ENCODE results near the gene KCNH2. TPM values are rescaled to one million over a fixed set of nuclear protein-coding genes. Genes with fewer than 3 reads are reported as not detected.

The KCNH2 gene
- total and polyA plus RNA-seq, 2 of the 8 experiments (the other 6 are each of a cell fraction or from before 2014, with no cell fraction given) = 8.0 to 15.0 TPM

GRCh38 chr7:150965273-150965830 lies 12.8 kb downstream of the KCNH2 start:
- Histone ChIP-seq H4K91ac (replicated peaks; ENCODE audit: insufficient read length, low read length) (no peak overlapping the region), H3K27ac (ENCODE audit: low read depth, low read length) (no peak overlapping the region; the same call in 1 of the 2 replicates), H3K9me3 (ENCODE audit: insufficient read depth in 2 of 2, low read depth in 1 of 2, low read length in 1 of 2) (no peaks in the 10 kb centered on the region), H3K4me1 (replicated peaks in 1 of 4; ENCODE audit: control insufficient read depth in 3 of 4, insufficient read depth in 4 of 4, low read length in 3 of 4) (peaks cover 2 to 18% (median 14%) of the 10 kb centered on the region in 4 experiments), H2AFZ (ENCODE audit: low read length) (no peak overlapping the region), H2AK5ac (ENCODE audit: low read depth, low read length) (peak overlapping the region; percentile 40; the same call in 1 of the 2 replicates), H3K56ac (replicated peaks; ENCODE audit: insufficient read length, low read depth, low read length) (no peak overlapping the region), H4K8ac (ENCODE audit: extremely low read depth, insufficient read depth, low read length) (no peak overlapping the region), H4K5ac (ENCODE audit: insufficient read length, low read depth, low read length) (no peak overlapping the region), H3K27me3 (replicated peaks in 1 of 4; ENCODE audit: control insufficient read depth in 3 of 4, extremely low read depth in 1 of 4, insufficient read depth in 3 of 4, low read length in 3 of 4) (no peaks in the 10 kb centered on the region; a peak in 1 of 7 replicates), H2BK12ac (ENCODE audit: low read depth, low read length) (no peak overlapping the region), H2BK20ac (ENCODE audit: low read length) (no peak overlapping the region), H3K18ac (ENCODE audit: extremely low read depth, low read length) (no peak overlapping the region), H3K23me2 (ENCODE audit: low read depth, low read length) (no peaks in the 10 kb centered on the region; the same call in 1 of the 2 replicates), H2BK5ac (ENCODE audit: low read depth, low read length) (no peak overlapping the region), H2BK15ac (ENCODE audit: low read length) (0 out of 2 replicates have a peak overlapping the region, but pooled peaks have one; percentile 61), H3K79me2 (ENCODE audit: control insufficient read depth in 1 of 2, insufficient read depth in 2 of 2, low read length in 2 of 2) (no peaks in the 10 kb centered on the region), H3K14ac (ENCODE audit: insufficient read length) (no peak overlapping the region), H3K4me3 (ENCODE audit: extremely low read depth in 1 of 4, insufficient read depth in 2 of 4, low read depth in 3 of 4, low read length in 4 of 4) (no peak overlapping the region), H3K9ac (replicated peaks in 1 of 4; ENCODE audit: extremely low read depth in 1 of 4, low read depth in 3 of 4, low read length in 3 of 4) (no peak overlapping the region), H3K79me1 (ENCODE audit: low read depth, low read length) (no peaks in the 10 kb centered on the region), H3K4me2 (ENCODE audit: insufficient read depth in 1 of 2, low read depth in 2 of 2, low read length in 2 of 2) (no peak overlapping the region), H3K23ac (ENCODE audit: insufficient read length) (no peak overlapping the region), H3K4ac (replicated peaks; ENCODE audit: insufficient read length, low read depth, low read length) (no peak overlapping the region), H3K36me3 (ENCODE audit: control insufficient read depth in 2 of 4, insufficient read depth in 4 of 4, low read length in 3 of 4) (no peaks in the 10 kb centered on the region), H4K20me1 (replicated peaks in 1 of 2; ENCODE audit: control insufficient read depth in 1 of 2, insufficient read depth in 2 of 2, low read length in 2 of 2) (no peaks in the 10 kb centered on the region), H2BK120ac (replicated peaks; ENCODE audit: low read depth, low read length) (no peak overlapping the region)
- no peak for DNase-seq (ENCODE audit: low read depth in 1 of 2, low spot score in 2 of 2)
- 87% methylated on average over 11 of the region's 16 CpGs; no CpG with 5 or more reads in 1 of the 2 experiments for WGBS, 2 experiments (ENCODE audit: extremely low coverage in 1 of 2, insufficient coverage in 1 of 2, insufficient read length in 1 of 2, insufficient replicate concordance in 2 of 2, low coverage in 1 of 2, low lambda C conversion rate in 2 of 2, missing lambda C conversion rate in 1 of 2)
- no peak for FAIRE-seq
- CTCF ChIA-PET (ENCODE audit: partially characterized antibody) = interaction anchor here (0.8 to 27.0 kb wide), 20 partner anchors 2 to 187 kb away, joined by 3 to 797 read pairs (median 6); partner anchors contain the start of genes KCNH2 and NOS3
- POLR2A ChIA-PET (ENCODE audit: partially characterized antibody) = interaction anchor here (0.6 to 1.9 kb wide), 5 partner anchors 10 to 46 kb away, joined by 3 to 6 read pairs (median 6); no protein-coding TSS in a partner anchor
- no peak for TF ChIP-seq BRCA1 (IDR thresholded peaks at IDR 0.05; ENCODE audit: low read depth, low read length)
- no peak for TF ChIP-seq RAD21 (IDR thresholded peaks at IDR 0.05 in 1 of 2, conservative IDR thresholded peaks at IDR 0.05 in 1 of 2; ENCODE audit: low read depth in 2 of 2, low read length in 2 of 2)
- TF ChIP-seq POU5F1 (IDR thresholded peaks at IDR 0.05; ENCODE audit: low read depth, low read length) = no peak
- TF ChIP-seq MAFK (IDR thresholded peaks at IDR 0.05; ENCODE audit: low read depth, low read length) = no peak
- no peak for TF ChIP-seq SP4 (IDR thresholded peaks at IDR 0.05; ENCODE audit: low read length)
- TF ChIP-seq HDAC6 (IDR thresholded peaks at IDR 0.05; ENCODE audit: low read depth, low read length) = no peak
- no peak for TF ChIP-seq ASH2L (IDR thresholded peaks at IDR 0.05; ENCODE audit: low read length)
- TF ChIP-seq YY1 (IDR thresholded peaks at IDR 0.05; ENCODE audit: low read depth, low read length) = no peak
- TF ChIP-seq SAP30 (IDR thresholded peaks at IDR 0.05; ENCODE audit: insufficient read depth, insufficient replicate concordance, low read length) = no peak
- no peak for TF ChIP-seq KDM5A (IDR thresholded peaks at IDR 0.05; ENCODE audit: low read length)
- no peak for TF ChIP-seq EP300 (IDR thresholded peaks at IDR 0.05; ENCODE audit: borderline replicate concordance in 1 of 2, low read depth in 2 of 2, low read length in 2 of 2)
- TF ChIP-seq JUND (IDR thresholded peaks at IDR 0.05; ENCODE audit: low read length) = no peak

Data from H1 (cell line).